Cardiac muscle cell (in vitro differentiated cells and primary cell): ENCODE measurements around the gene EHMT1. TPM values are rescaled to one million over a fixed set of nuclear protein-coding genes. Genes with fewer than 3 reads are reported as not detected.
A peak's percentile ranks its signal among the peaks of the same experiment; 100 is the strongest.
"Not testable (repeated sequence)": the region's sequence is repeated elsewhere in the genome, so short reads cannot be mapped to it uniquely, and the experiment has no call there.

ENCODE experiments used
- DNase-seq, 2 donors: peaks; one replicate each; pipeline versions ENCODE4 v3.0.0 to v3.0.0-alpha.2; 2010 to 2017; ENCODE audit warnings: low read depth in 1 of 2, low spot score in 1 of 2
- H3K27ac ChIP-seq: fragments of 200-600 bp; sonication (generic); 2 replicates; pipeline ENCODE4 v1.5.1; 2016
- H3K27me3 ChIP-seq: fragments of 200-600 bp; sonication (generic); 2 replicates; pipeline ENCODE4 v1.6.0; 2016; ENCODE audit warnings: control low read depth
- H3K36me3 ChIP-seq: fragments of 200-600 bp; sonication (generic); 2 replicates; pipeline ENCODE4 v1.5.1; 2016; ENCODE audit warnings: control low read depth
- H3K4me1 ChIP-seq: fragments of 200-600 bp; sonication (generic); 2 replicates; pipeline ENCODE4 v1.8.1; 2017; ENCODE audit warnings: low read depth, mild to moderate bottlenecking, mixed run types
- H3K4me3 ChIP-seq: fragments of 200-600 bp; sonication (generic); 2 replicates; pipeline ENCODE4 v1.5.1; 2016; ENCODE audit warnings: mild to moderate bottlenecking
- H3K9me3 ChIP-seq: fragments of 200-600 bp; sonication (generic); 2 replicates; pipeline ENCODE4 v1.5.1; 2017; ENCODE audit warnings: low read depth, mild to moderate bottlenecking, control low read depth
- CTCF ChIP-seq: IDR thresholded peaks from 2 replicates; pipeline ENCODE4 v1.5.1; 2012; ENCODE audit warnings: low read depth, mild to moderate bottlenecking, low read length
- polyA plus RNA-seq: library from polyadenylated mRNA; unstranded; fragments of >200 nt; fragmentation: Nextera tagmentation; extraction: Ambion mirVana; gene quantifications from 2 replicates; pipeline ENCODE4 v1.2.1, GENCODE V29; 2016
- total RNA-seq: library from RNA; depleted of rRNA; stranded (reverse); fragments of >200 nt; gene quantifications from 2 replicates; pipeline ENCODE4 v1.2.3, GENCODE V29; 2016

Gene EHMT1
- total and polyA plus RNA-seq, 2 experiments from 2014 or later = 55.5 to 93.8 TPM

GRCh38 chr9:137720571-137721110 lies 101.8 kb downstream of the EHMT1 start:
- Histone ChIP-seq H3K9me3 (no peaks in the 10 kb centered on the region), H3K4me3 (no peak overlapping the region), H3K4me1 (peaks cover 13% of the 10 kb centered on the region), H3K36me3 (peaks cover 5% of the 10 kb centered on the region), H3K27ac (peak overlapping the region; percentile 58), H3K27me3 (no peaks in the 10 kb centered on the region)
- TF ChIP-seq CTCF = no peak
- DNase-seq = no peak

DNA sequence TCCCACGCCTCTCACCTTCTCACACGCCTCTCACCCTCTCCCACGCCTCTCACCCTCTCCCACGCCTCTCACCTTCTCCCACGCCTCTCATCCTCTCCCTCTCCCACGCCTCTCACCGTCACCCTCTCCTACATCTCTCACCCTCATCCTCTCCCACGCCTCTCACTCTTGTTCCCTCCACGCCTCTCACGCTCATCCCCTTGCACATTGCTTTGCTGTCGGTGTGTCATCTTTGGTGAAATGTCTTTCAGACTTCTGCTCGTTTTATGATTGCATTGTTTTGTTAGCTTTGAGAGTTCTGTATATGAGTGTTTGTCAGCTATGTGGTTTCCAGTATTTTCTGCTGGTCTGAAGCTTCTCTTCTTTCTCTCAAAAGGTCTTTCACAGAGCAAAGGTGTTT lies 102.7 kb downstream of the EHMT1 start:
- DNase-seq = no peak
- Histone ChIP-seq H3K27me3 (no peaks in the 10 kb centered on the region), H3K36me3 (peaks cover 5% of the 10 kb centered on the region), H3K27ac (no peak overlapping the region), H3K4me1 (peaks cover 13% of the 10 kb centered on the region), H3K4me3 (no peak overlapping the region), H3K9me3 (no peaks in the 10 kb centered on the region)
- TF ChIP-seq CTCF = no peak

GRCh38 chr9:137721899-137722298 lies 103.1 kb downstream of the EHMT1 start:
- no peaks in the 10 kb centered on the region for H3K9me3 ChIP-seq
- no peak for DNase-seq
- H3K4me1 ChIP-seq = peaks cover 13% of the 10 kb centered on the region
- TF ChIP-seq CTCF = no peak
- H3K4me3 ChIP-seq = no peak overlapping the region
- H3K36me3 ChIP-seq = peaks cover 2% of the 10 kb centered on the region
- H3K27ac ChIP-seq = no peak overlapping the region
- H3K27me3 ChIP-seq = no peaks in the 10 kb centered on the region

GRCh38 chr9:137722481-137722880 lies 103.7 kb downstream of the EHMT1 start:
- no peak overlapping the region for H3K27ac ChIP-seq
- no peaks in the 10 kb centered on the region for H3K9me3 ChIP-seq

GRCh38 chr9:137723356-137723755 lies 104.6 kb downstream of the EHMT1 start:
- Histone ChIP-seq H3K4me1 (peaks cover 13% of the 10 kb centered on the region), H3K27ac (peak overlapping the region; percentile 72)
- not testable (repeated sequence) for DNase-seq, H3K27me3 ChIP-seq, H3K4me3 ChIP-seq, H3K9me3 ChIP-seq, H3K36me3 ChIP-seq

More at GRCh38 chr9:137722481-137722880, 103.7 kb downstream of the EHMT1 start:
- no peak for TF ChIP-seq CTCF
- Histone ChIP-seq H3K4me3 (no peak overlapping the region), H3K36me3 (no peaks in the 10 kb centered on the region), H3K4me1 (peaks cover 13% of the 10 kb centered on the region), H3K27me3 (no peaks in the 10 kb centered on the region)
- DNase-seq = no peak

- no peak overlapping the region for H3K4me3 ChIP-seq
- H3K9me3 ChIP-seq = no peaks in the 10 kb centered on the region
- peaks cover 3% of the 10 kb centered on the region for H3K36me3 ChIP-seq
- H3K27ac ChIP-seq = peak overlapping the region; percentile 72
- H3K4me1 ChIP-seq = peaks cover 13% of the 10 kb centered on the region
- no peak for TF ChIP-seq CTCF
- no peaks in the 10 kb centered on the region for H3K27me3 ChIP-seq
- peak; percentile 5 to 22 for DNase-seq
These were observed 105.1 kb downstream of the EHMT1 start for GRCh38 chr9:137723783-137724445.
